HepG2 (cell line): ENCODE data around the gene RNF148.

ENCODE experiments used
- NFRKB ChIP-seq: fragments of 450-650 bp; IDR thresholded peaks from 2 replicates; pipeline ENCODE4 v1.6.1; 2017
- POLR2AphosphoS5 ChIP-seq: IDR thresholded peaks from 2 replicates; pipeline ENCODE4 v1.6.1; 2012; ENCODE audit warnings: low read depth, low read length
- SETDB1 ChIP-seq: sonication (generic); formaldehyde crosslinking; IDR thresholded peaks from 2 replicates; pipeline ENCODE4 v1.5.1; 2020; ENCODE audit warnings: missing genetic modification reagents, mild to moderate bottlenecking, borderline replicate concordance
- SRF ChIP-seq: IDR thresholded peaks from 2 replicates; pipeline ENCODE4 v1.6.1; 2011; ENCODE audit warnings: mild to moderate bottlenecking, low read depth, low read length, moderate library complexity
- TCF12 ChIP-seq, 2 experiments: fragments of 450-650 bp in 1 of 2; sonication (generic) in 1 of 2; formaldehyde crosslinking in 1 of 2; IDR thresholded peaks; 2 replicates each; pipeline versions ENCODE4 v1.6.1 to v1.8.0; 2017 to 2022; ENCODE audit warnings: antibody characterized with exemption in 1 of 2, mild to moderate bottlenecking in 1 of 2, missing genetic modification reagents in 1 of 2, moderate library complexity in 1 of 2
- TF ChIP-seq, protein P1 (sequence below): sonication (generic); formaldehyde crosslinking; IDR thresholded peaks from 2 replicates; pipeline ENCODE4 v1.4.0; 2020; ENCODE audit warnings: missing genetic modification reagents, borderline replicate concordance
- TF ChIP-seq, protein P2 (sequence below), 2 experiments: sonication (generic) in 1 of 2; formaldehyde crosslinking in 1 of 2; IDR thresholded peaks; 2 replicates each; pipeline versions ENCODE4 v1.4.0 to v1.6.1; 2018 to 2020; ENCODE audit warnings: missing genetic modification reagents in 2 of 2, borderline replicate concordance in 1 of 2, low read depth in 1 of 2, mild to moderate bottlenecking in 1 of 2, missing biosample characterization in 1 of 2
- TF ChIP-seq, protein P3 (sequence below): sonication (generic); formaldehyde crosslinking; IDR thresholded peaks from 2 replicates; pipeline ENCODE4 v1.5.0; 2020; ENCODE audit warnings: mild to moderate bottlenecking, missing genetic modification reagents, moderate library complexity
- TF ChIP-seq, protein P4 (sequence below): IDR thresholded peaks from 2 replicates; pipeline ENCODE4 v1.6.1; 2016; ENCODE audit warnings: low read depth, control low read depth

DNA sequence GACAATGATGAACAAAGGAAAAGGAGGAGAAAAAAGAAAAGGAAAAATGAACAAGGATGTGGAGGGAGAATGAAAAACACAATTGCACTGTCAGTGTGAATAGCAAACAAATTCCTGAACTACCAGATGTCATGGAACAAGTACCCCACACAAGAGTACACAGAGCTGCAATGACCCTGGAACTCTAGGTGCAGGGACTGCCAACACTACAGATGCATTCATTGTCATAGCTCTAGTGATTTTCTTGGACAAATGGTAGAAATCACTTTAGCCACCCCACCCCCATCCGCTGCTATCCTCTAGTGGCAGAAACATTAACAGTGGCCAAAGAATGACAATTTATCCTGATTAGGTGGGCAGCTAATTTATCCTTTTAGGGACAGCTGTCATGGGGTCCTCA is 6.9 kb downstream of the RNF148 start:
- TF ChIP-seq POLR2AphosphoS5 = no peak
- no peak for TF ChIP-seq TCF12 (IDR thresholded peaks at IDR 0.05)
- TF ChIP-seq TCF12 (CRISPR knock-in tag; IDR thresholded peaks at IDR 0.05) = no peak
- TF ChIP-seq, protein P1, sequence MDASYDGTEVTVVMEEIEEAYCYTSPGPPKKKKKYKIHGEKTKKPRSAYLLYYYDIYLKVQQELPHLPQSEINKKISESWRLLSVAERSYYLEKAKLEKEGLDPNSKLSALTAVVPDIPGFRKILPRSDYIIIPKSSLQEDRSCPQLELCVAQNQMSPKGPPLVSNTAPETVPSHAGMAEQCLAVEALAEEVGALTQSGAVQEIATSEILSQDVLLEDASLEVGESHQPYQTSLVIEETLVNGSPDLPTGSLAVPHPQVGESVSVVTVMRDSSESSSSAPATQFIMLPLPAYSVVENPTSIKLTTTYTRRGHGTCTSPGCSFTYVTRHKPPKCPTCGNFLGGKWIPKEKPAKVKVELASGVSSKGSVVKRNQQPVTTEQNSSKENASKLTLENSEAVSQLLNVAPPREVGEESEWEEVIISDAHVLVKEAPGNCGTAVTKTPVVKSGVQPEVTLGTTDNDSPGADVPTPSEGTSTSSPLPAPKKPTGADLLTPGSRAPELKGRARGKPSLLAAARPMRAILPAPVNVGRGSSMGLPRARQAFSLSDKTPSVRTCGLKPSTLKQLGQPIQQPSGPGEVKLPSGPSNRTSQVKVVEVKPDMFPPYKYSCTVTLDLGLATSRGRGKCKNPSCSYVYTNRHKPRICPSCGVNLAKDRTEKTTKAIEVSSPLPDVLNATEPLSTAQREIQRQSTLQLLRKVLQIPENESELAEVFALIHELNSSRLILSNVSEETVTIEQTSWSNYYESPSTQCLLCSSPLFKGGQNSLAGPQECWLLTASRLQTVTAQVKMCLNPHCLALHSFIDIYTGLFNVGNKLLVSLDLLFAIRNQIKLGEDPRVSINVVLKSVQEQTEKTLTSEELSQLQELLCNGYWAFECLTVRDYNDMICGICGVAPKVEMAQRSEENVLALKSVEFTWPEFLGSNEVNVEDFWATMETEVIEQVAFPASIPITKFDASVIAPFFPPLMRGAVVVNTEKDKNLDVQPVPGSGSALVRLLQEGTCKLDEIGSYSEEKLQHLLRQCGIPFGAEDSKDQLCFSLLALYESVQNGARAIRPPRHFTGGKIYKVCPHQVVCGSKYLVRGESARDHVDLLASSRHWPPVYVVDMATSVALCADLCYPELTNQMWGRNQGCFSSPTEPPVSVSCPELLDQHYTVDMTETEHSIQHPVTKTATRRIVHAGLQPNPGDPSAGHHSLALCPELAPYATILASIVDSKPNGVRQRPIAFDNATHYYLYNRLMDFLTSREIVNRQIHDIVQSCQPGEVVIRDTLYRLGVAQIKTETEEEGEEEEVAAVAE (CRISPR knock-in tag) = no peak
- no peak for TF ChIP-seq NFRKB
- TF ChIP-seq, protein P2, sequence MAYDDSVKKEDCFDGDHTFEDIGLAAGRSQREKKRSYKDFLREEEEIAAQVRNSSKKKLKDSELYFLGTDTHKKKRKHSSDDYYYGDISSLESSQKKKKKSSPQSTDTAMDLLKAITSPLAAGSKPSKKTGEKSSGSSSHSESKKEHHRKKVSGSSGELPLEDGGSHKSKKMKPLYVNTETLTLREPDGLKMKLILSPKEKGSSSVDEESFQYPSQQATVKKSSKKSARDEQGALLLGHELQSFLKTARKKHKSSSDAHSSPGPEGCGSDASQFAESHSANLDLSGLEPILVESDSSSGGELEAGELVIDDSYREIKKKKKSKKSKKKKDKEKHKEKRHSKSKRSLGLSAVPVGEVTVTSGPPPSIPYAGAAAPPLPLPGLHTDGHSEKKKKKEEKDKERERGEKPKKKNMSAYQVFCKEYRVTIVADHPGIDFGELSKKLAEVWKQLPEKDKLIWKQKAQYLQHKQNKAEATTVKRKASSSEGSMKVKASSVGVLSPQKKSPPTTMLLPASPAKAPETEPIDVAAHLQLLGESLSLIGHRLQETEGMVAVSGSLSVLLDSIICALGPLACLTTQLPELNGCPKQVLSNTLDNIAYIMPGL (CRISPR knock-in tag; IDR thresholded peaks at IDR 0.05; ENCODE audit: borderline replicate concordance in 1 of 2, low read depth in 1 of 2) = no peak
- no peak for TF ChIP-seq SETDB1 (CRISPR knock-in tag)
- no peak for TF ChIP-seq SRF
- TF ChIP-seq, protein P3, sequence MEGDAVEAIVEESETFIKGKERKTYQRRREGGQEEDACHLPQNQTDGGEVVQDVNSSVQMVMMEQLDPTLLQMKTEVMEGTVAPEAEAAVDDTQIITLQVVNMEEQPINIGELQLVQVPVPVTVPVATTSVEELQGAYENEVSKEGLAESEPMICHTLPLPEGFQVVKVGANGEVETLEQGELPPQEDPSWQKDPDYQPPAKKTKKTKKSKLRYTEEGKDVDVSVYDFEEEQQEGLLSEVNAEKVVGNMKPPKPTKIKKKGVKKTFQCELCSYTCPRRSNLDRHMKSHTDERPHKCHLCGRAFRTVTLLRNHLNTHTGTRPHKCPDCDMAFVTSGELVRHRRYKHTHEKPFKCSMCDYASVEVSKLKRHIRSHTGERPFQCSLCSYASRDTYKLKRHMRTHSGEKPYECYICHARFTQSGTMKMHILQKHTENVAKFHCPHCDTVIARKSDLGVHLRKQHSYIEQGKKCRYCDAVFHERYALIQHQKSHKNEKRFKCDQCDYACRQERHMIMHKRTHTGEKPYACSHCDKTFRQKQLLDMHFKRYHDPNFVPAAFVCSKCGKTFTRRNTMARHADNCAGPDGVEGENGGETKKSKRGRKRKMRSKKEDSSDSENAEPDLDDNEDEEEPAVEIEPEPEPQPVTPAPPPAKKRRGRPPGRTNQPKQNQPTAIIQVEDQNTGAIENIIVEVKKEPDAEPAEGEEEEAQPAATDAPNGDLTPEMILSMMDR = peak; percentile 44
- TF ChIP-seq, protein P4, sequence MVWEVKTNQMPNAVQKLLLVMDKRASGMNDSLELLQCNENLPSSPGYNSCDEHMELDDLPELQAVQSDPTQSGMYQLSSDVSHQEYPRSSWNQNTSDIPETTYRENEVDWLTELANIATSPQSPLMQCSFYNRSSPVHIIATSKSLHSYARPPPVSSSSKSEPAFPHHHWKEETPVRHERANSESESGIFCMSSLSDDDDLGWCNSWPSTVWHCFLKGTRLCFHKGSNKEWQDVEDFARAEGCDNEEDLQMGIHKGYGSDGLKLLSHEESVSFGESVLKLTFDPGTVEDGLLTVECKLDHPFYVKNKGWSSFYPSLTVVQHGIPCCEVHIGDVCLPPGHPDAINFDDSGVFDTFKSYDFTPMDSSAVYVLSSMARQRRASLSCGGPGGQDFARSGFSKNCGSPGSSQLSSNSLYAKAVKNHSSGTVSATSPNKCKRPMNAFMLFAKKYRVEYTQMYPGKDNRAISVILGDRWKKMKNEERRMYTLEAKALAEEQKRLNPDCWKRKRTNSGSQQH (CRISPR knock-in tag) = no peak
